GM12878 (cell line): ENCODE measurements around the gene CSNK1G2. TPM values are rescaled to one million over a fixed set of nuclear protein-coding genes. Genes with fewer than 3 reads are reported as not detected.

Source experiments
- ATAC-seq: fragments of 200-7000 bp; cut with Tn5 transposase; 3 replicates; pipeline ENCODE4 v1.9.1; 2020; ENCODE audit warnings: mild to moderate bottlenecking, moderate library complexity
- BruUV-seq: library from RNA; stranded (reverse); fragments of 400-500 nt; replicated peaks from 2 replicates; lab custom pipeline; 2021; lab: Mats Ljungman, UMichigan
- CTCF ChIA-PET: fragments of 300-600 bp; sonication (Branson Sonifier 250); formaldehyde crosslinking; extraction: SDS; loops from one replicate; lab custom pipeline; 2021; ENCODE audit warnings: inconsistent platforms; lab: Yijun Ruan, JAX
- POLR2A ChIA-PET: fragments of 350-600 bp; formaldehyde crosslinking; extraction: SDS; loops from one replicate; lab custom pipeline; 2021; ENCODE audit warnings: inconsistent platforms; lab: Charles Lee
- RAD21 ChIA-PET: fragments of 300-600 bp; sonication (Branson Sonifier 250); formaldehyde crosslinking; loops from one replicate; lab custom pipeline; 2023; ENCODE audit warnings: antibody characterized with exemption; ENCODE audit not compliant: unreplicated experiment; lab: Charles Lee
- SMC1A ChIA-PET: fragments of 300-600 bp; sonication (Branson Sonifier 250); formaldehyde crosslinking; loops from one replicate; lab custom pipeline; 2023; ENCODE audit not compliant: unreplicated experiment, uncharacterized antibody; lab: Charles Lee
- DNase-seq: peaks from one replicate; pipeline ENCODE4 v3.0.0-alpha.2; 2011; ENCODE audit warnings: low read depth, low spot score
- FAIRE-seq: peaks from 3 replicates; lab custom pipeline; 2011; peaks lifted over from hg19 to GRCh38; lab: Jason Lieb, UNC
- H2AFZ ChIP-seq: 2 replicates; pipeline ENCODE4 v1.6.0; 2011; ENCODE audit warnings: low read depth, low read length, control low read depth; ENCODE audit not compliant: control insufficient read depth
- H3K27ac ChIP-seq: 2 replicates; pipeline ENCODE4 v1.5.1; 2011; ENCODE audit warnings: control low read depth; ENCODE audit not compliant: control insufficient read depth, insufficient read depth
- H3K27me3 ChIP-seq, 2 experiments: replicated peaks in 1 of 2; 2 replicates each; pipeline versions ENCODE4 v1.6.0 to v1.6.1; 2011; ENCODE audit warnings: low read length in 1 of 2; ENCODE audit not compliant: control insufficient read depth in 2 of 2, insufficient read depth in 2 of 2
- H3K36me3 ChIP-seq, 2 experiments: 2 replicates each; pipeline ENCODE4 v1.5.1; 2011; ENCODE audit warnings: low read length in 1 of 2; ENCODE audit not compliant: control insufficient read depth in 2 of 2, insufficient read depth in 2 of 2
- H3K4me1 ChIP-seq: 2 replicates; pipeline ENCODE4 v1.6.1; 2011; ENCODE audit warnings: mild to moderate bottlenecking, low read length, moderate library complexity, mixed read lengths; ENCODE audit not compliant: control insufficient read depth, insufficient read depth
- H3K4me2 ChIP-seq: 2 replicates; pipeline ENCODE4 v1.6.0; 2011; ENCODE audit warnings: control low read depth; ENCODE audit not compliant: control insufficient read depth, insufficient read depth
- H3K4me3 ChIP-seq: fragments of 200-600 bp; sonication (generic); 2 replicates; pipeline ENCODE4 v1.5.1; 2016
- H3K79me2 ChIP-seq: 2 replicates; pipeline ENCODE4 v1.6.0; 2011; ENCODE audit warnings: low read length; ENCODE audit not compliant: control insufficient read depth, insufficient read depth
- H3K9ac ChIP-seq: 2 replicates; pipeline ENCODE4 v1.8.0; 2011; ENCODE audit warnings: low read length, control low read depth, mixed read lengths; ENCODE audit not compliant: control insufficient read depth, insufficient read depth
- H3K9me3 ChIP-seq: replicated peaks from 3 replicates; pipeline ENCODE4 v1.5.1; 2011; ENCODE audit warnings: mild to moderate bottlenecking, low read length; ENCODE audit not compliant: control insufficient read depth, insufficient read depth
- H4K20me1 ChIP-seq: 2 replicates; pipeline ENCODE4 v1.6.0; 2011; ENCODE audit not compliant: control insufficient read depth, insufficient read depth
- CEBPB ChIP-seq, 2 experiments: fragments of 150-350 bp in 1 of 2; IDR thresholded peaks; 2 replicates each; pipeline ENCODE4 v1.6.1; 2012 to 2014; ENCODE audit warnings: low read depth in 2 of 2, low read length in 2 of 2, borderline replicate concordance in 1 of 2, inconsistent platforms in 1 of 2
- HSF1 ChIP-seq: fragments of 150-350 bp; IDR thresholded peaks from 2 replicates; pipeline ENCODE4 v1.6.1; 2014; ENCODE audit warnings: mild to moderate bottlenecking, low read depth, low read length
- JUND ChIP-seq: IDR thresholded peaks from 2 replicates; pipeline ENCODE4 v1.6.1; 2012; ENCODE audit warnings: low read depth, mild to moderate bottlenecking, low read length, improper control_type of control experiment, moderate library complexity
- LARP7 ChIP-seq: fragments of 450-650 bp; IDR thresholded peaks from 2 replicates; pipeline ENCODE4 v1.6.1; 2017; ENCODE audit warnings: mild to moderate bottlenecking
- MEF2B ChIP-seq: fragments of 450-650 bp; IDR thresholded peaks from 2 replicates; pipeline ENCODE4 v1.6.1; 2018; ENCODE audit warnings: mild to moderate bottlenecking, moderate library complexity; ENCODE audit not compliant: partially characterized antibody, poor library complexity, severe bottlenecking
- POLR2AphosphoS2 ChIP-seq: IDR thresholded peaks from 2 replicates; pipeline ENCODE4 v1.6.1; 2011; ENCODE audit warnings: low read depth, mild to moderate bottlenecking, low read length, improper control_type of control experiment, moderate library complexity
- TAF1 ChIP-seq: IDR thresholded peaks from 2 replicates; pipeline ENCODE4 v1.6.1; 2011; ENCODE audit warnings: mild to moderate bottlenecking, low read depth, low read length, borderline replicate concordance
- ZNF217 ChIP-seq: fragments of 450-650 bp; IDR thresholded peaks from 2 replicates; pipeline ENCODE4 v1.6.1; 2017; ENCODE audit warnings: antibody characterized with exemption, mild to moderate bottlenecking
- WGBS: methylation state at CpG from one replicate; pipeline ENCODE4 v1.1.6; 2016; ENCODE audit warnings: low lambda C conversion rate; ENCODE audit not compliant: insufficient replicate concordance, insufficient coverage; ENCODE audit errors: missing lambda C conversion rate; 5-methylcytosine and 5-hydroxymethylcytosine counted together
- in situ Hi-C: fragments of 300-500 bp; cut with MboI; formaldehyde crosslinking; loops from 9 replicates; pipeline ENCODE4 v1.14.3; 2018; ENCODE audit warnings: mixed read lengths
- intact Hi-C: fragments of 100-400 bp; cut with micrococcal nuclease; formaldehyde crosslinking; loops from one replicate; pipeline ENCODE4 v1.14.2; 2022; ENCODE audit not compliant: unreplicated experiment
- polyA plus RNA-seq, 11 experiments: library from polyadenylated mRNA; depleted of rRNA in 4 of 11; unstranded in 6 of 11; stranded (reverse) in 5 of 11; fragments of >200 nt; fragmentation: Nextera tagmentation in 4 of 11; fragmentation: Illumina TruSeq in 1 of 11; extraction: Ambion mirVana in 4 of 11; extraction: Trizol in 1 of 11; gene quantifications; 1 replicate in 1 of 11; 2 replicates in 10 of 11; pipeline versions ENCODE4 v1.2.1 to v1.2.3, GENCODE V29; 2011 to 2016; ENCODE audit warnings: inconsistent platforms in 2 of 11, missing spikeins in 2 of 11, low read depth in 1 of 11
- total RNA-seq, 4 experiments: library from RNA; depleted of rRNA in 3 of 4; stranded (reverse); fragments of >200 nt in 3 of 4; fragmentation: Illumina TruSeq in 1 of 4; extraction: Trizol in 1 of 4; gene quantifications; 2 replicates each; pipeline versions ENCODE4 v1.2.1 to v1.2.3, GENCODE V29; 2013 to 2021
- TF ChIP-seq, protein P1 (sequence below): IDR thresholded peaks from 2 replicates; pipeline ENCODE4 v1.6.1; 2012; ENCODE audit warnings: improper control_type of control experiment, low read depth, low read length; ENCODE audit not compliant: insufficient replicate concordance

CSNK1G2 gene
- total and polyA plus RNA-seq, 10 of the 15 experiments (the other 5 are each of a cell fraction or from before 2014, with no cell fraction given), result 0.64 to 109 (median 25.0) TPM

DNA sequence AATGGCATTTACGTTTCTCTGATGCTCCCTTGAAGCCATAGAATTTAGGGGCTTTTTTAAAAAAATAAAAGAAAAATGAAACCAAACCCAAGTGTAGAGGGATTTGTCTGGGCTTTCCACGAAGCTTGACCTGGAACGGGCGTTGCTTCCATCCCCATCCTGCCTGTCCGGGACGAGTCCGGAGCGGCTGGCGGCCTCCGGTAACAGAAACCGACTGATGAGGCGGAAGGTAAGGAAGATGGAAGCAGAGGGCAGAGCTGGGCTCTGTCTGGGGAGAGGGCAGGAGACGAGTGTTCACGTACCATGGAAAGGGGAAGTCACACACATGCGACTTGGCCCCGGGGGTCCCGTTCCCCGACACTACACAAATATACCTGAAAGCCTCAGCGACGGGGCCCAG lies 40.3 kb downstream of the CSNK1G2 start:
- in situ Hi-C loops, result no loop called here
- ChIA-PET RAD21 (no interaction called here), POLR2A (interaction anchor here (0.5 kb wide), 1 partner anchor 321 kb away, joined by 7 read pairs; no protein-coding TSS in a partner anchor)
- no peak overlapping the region for H3K4me3 ChIP-seq
- no peaks in the 10 kb centered on the region for H3K27me3 ChIP-seq
- H3K27ac ChIP-seq, result no peak overlapping the region
- WGBS, result 81% methylated on average over 16 of the region's 20 CpGs
- H2AFZ ChIP-seq, result no peak overlapping the region
- H3K9ac ChIP-seq, result no peak overlapping the region
- FAIRE-seq, result no peak
- no peak for TF ChIP-seq POLR2AphosphoS2
- no peak for TF ChIP-seq JUND
- TF ChIP-seq, protein P1, sequence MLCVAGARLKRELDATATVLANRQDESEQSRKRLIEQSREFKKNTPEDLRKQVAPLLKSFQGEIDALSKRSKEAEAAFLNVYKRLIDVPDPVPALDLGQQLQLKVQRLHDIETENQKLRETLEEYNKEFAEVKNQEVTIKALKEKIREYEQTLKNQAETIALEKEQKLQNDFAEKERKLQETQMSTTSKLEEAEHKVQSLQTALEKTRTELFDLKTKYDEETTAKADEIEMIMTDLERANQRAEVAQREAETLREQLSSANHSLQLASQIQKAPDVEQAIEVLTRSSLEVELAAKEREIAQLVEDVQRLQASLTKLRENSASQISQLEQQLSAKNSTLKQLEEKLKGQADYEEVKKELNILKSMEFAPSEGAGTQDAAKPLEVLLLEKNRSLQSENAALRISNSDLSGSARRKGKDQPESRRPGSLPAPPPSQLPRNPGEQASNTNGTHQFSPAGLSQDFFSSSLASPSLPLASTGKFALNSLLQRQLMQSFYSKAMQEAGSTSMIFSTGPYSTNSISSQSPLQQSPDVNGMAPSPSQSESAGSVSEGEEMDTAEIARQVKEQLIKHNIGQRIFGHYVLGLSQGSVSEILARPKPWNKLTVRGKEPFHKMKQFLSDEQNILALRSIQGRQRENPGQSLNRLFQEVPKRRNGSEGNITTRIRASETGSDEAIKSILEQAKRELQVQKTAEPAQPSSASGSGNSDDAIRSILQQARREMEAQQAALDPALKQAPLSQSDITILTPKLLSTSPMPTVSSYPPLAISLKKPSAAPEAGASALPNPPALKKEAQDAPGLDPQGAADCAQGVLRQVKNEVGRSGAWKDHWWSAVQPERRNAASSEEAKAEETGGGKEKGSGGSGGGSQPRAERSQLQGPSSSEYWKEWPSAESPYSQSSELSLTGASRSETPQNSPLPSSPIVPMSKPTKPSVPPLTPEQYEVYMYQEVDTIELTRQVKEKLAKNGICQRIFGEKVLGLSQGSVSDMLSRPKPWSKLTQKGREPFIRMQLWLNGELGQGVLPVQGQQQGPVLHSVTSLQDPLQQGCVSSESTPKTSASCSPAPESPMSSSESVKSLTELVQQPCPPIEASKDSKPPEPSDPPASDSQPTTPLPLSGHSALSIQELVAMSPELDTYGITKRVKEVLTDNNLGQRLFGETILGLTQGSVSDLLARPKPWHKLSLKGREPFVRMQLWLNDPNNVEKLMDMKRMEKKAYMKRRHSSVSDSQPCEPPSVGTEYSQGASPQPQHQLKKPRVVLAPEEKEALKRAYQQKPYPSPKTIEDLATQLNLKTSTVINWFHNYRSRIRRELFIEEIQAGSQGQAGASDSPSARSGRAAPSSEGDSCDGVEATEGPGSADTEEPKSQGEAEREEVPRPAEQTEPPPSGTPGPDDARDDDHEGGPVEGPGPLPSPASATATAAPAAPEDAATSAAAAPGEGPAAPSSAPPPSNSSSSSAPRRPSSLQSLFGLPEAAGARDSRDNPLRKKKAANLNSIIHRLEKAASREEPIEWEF, result no peak
- TF ChIP-seq HSF1, result no peak
- no peak for TF ChIP-seq TAF1
- no peak for TF ChIP-seq CEBPB (IDR thresholded peaks at IDR 0.05; ENCODE audit: borderline replicate concordance in 1 of 2, low read depth in 2 of 2, low read length in 2 of 2)
- no peak for TF ChIP-seq MEF2B
- no peak for TF ChIP-seq LARP7
- TF ChIP-seq ZNF217, result no peak
- TF ChIP-seq, all 136 proteins: peak for 0
- CTCF ChIA-PET, result no interaction called here
- Histone ChIP-seq H3K4me1 (no peaks in the 10 kb centered on the region), H3K9me3 (no peaks in the 10 kb centered on the region), H4K20me1 (no peaks in the 10 kb centered on the region), H3K36me3 (peaks cover 4 to 27% of the 10 kb centered on the region in 2 experiments; a peak in 3 of 4 replicates), H3K79me2 (no peaks in the 10 kb centered on the region), H3K4me2 (no peak overlapping the region)
- intact Hi-C loops, result no loop called here
- no TSS peak for BruUV-seq
- DNase-seq (no peak), ATAC-seq (no peak)
- SMC1A ChIA-PET, result interaction anchor here (1.7 kb wide), 1 partner anchor 39 kb away, joined by 6 read pairs; no protein-coding TSS in a partner anchor
